KMS-11 (cell line): ENCODE data around the gene WASHC3.

Source experiments
- H2AFZ ChIP-seq: fragments of 200-600 bp; sonication (generic); 2 replicates; pipeline ENCODE4 v1.6.1; 2016; ENCODE audit warnings: antibody characterized with exemption, mixed run types, low read depth
- H3K27ac ChIP-seq: fragments of 200-600 bp; sonication (generic); 2 replicates; pipeline ENCODE4 v1.6.1; 2016; ENCODE audit warnings: mild to moderate bottlenecking, mixed run types
- H3K27me3 ChIP-seq: fragments of 200-600 bp; sonication (generic); 2 replicates; pipeline ENCODE4 v1.6.1; 2017; ENCODE audit warnings: mild to moderate bottlenecking, low read depth, mixed run types, moderate library complexity; ENCODE audit not compliant: insufficient read depth
- H3K36me3 ChIP-seq: fragments of 200-600 bp; sonication (generic); 2 replicates; pipeline ENCODE4 v1.6.1; 2017; ENCODE audit warnings: mild to moderate bottlenecking, mixed run types; ENCODE audit not compliant: insufficient read depth
- H3K4me1 ChIP-seq: fragments of 200-600 bp; sonication (generic); 2 replicates; pipeline ENCODE4 v1.6.1; 2016; ENCODE audit warnings: mild to moderate bottlenecking, low read depth, mixed run types; ENCODE audit not compliant: poor library complexity, severe bottlenecking
- H3K4me2 ChIP-seq: fragments of 200-600 bp; sonication (generic); 2 replicates; pipeline ENCODE4 v1.7.0; 2016; ENCODE audit warnings: mild to moderate bottlenecking, mixed run types
- H3K4me3 ChIP-seq: fragments of 200-600 bp; sonication (generic); IDR thresholded peaks from 2 replicates; pipeline ENCODE4 v1.6.1; 2017; ENCODE audit warnings: low read depth, low read length, mixed read lengths; ENCODE audit not compliant: insufficient read depth
- H3K79me2 ChIP-seq: fragments of 200-600 bp; sonication (generic); 2 replicates; pipeline ENCODE4 v1.6.1; 2016; ENCODE audit warnings: low read depth, mixed run types; ENCODE audit not compliant: insufficient read depth
- H3K9ac ChIP-seq: fragments of 200-600 bp; sonication (generic); 2 replicates; pipeline ENCODE4 v1.6.1; 2016; ENCODE audit warnings: mild to moderate bottlenecking, mixed run types
- H4K20me1 ChIP-seq: fragments of 200-600 bp; sonication (generic); 2 replicates; pipeline ENCODE4 v1.6.1; 2016; ENCODE audit warnings: mild to moderate bottlenecking, mixed run types; ENCODE audit not compliant: insufficient read depth
- TF ChIP-seq, protein P1 (sequence below): fragments of 200-600 bp; sonication (generic); conservative IDR thresholded peaks from 2 replicates; pipeline ENCODE4 v1.6.1; 2017; ENCODE audit warnings: low read depth, mild to moderate bottlenecking, antibody characterized with exemption, low read length, moderate library complexity, mixed read lengths

The WASHC3 gene

DNA sequence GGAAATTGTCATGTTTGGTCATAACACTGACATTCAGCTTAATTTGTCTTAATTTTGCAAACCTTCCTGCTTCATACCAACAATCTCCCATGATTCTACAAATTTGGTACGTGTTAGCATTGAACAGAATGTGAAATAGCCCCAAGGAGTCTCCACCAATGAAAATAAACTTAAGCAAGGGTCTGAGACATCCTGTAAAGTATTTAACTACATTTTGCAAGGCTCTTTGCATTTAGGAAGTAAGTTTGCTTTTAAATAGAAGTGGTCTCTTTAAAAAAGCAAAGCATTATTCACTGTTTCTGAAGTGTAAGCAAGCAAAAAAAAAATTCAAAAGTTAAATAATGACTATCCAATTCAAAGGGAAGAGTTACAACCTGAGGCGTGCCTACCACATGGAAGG, 79.9 kb downstream of the WASHC3 start:
- TF ChIP-seq, protein P1, sequence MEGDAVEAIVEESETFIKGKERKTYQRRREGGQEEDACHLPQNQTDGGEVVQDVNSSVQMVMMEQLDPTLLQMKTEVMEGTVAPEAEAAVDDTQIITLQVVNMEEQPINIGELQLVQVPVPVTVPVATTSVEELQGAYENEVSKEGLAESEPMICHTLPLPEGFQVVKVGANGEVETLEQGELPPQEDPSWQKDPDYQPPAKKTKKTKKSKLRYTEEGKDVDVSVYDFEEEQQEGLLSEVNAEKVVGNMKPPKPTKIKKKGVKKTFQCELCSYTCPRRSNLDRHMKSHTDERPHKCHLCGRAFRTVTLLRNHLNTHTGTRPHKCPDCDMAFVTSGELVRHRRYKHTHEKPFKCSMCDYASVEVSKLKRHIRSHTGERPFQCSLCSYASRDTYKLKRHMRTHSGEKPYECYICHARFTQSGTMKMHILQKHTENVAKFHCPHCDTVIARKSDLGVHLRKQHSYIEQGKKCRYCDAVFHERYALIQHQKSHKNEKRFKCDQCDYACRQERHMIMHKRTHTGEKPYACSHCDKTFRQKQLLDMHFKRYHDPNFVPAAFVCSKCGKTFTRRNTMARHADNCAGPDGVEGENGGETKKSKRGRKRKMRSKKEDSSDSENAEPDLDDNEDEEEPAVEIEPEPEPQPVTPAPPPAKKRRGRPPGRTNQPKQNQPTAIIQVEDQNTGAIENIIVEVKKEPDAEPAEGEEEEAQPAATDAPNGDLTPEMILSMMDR = no peak
- no peaks in the 10 kb centered on the region for H3K27me3 ChIP-seq
- H3K27ac ChIP-seq = no peak overlapping the region
- no peak overlapping the region for H2AFZ ChIP-seq
- H4K20me1 ChIP-seq = no peaks in the 10 kb centered on the region
- H3K4me2 ChIP-seq = no peak overlapping the region
- no peaks in the 10 kb centered on the region for H3K36me3 ChIP-seq
- no peak overlapping the region for H3K9ac ChIP-seq
- H3K79me2 ChIP-seq = no peaks in the 10 kb centered on the region
- H3K4me1 ChIP-seq = no peaks in the 10 kb centered on the region
- H3K4me3 ChIP-seq = no peak overlapping the region

DNA sequence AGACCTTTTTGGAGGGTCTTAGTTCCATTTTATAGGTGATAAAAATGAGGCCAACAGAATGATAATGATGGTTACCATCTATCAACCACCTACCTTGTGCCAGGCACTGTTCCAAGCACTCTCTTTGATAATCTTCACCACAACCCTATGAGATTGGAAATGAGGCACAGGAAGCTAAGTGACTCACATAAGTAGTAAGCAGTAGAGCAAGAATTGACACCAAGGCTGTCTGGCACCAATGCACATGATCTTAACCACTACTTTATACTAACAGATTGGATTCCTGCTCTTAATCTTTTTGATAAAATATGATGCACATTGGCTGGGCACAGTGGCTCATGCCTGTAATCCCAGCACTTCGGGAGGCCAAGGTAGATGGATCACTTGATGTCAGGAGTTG, 93.0 kb downstream of the WASHC3 start:
- peaks cover 5% of the 10 kb centered on the region for H3K4me1 ChIP-seq
- H3K9ac ChIP-seq = no peak overlapping the region
- TF ChIP-seq, protein P1 = no peak
- H2AFZ ChIP-seq = no peak overlapping the region
- no peaks in the 10 kb centered on the region for H3K36me3 ChIP-seq
- H3K79me2 ChIP-seq = no peaks in the 10 kb centered on the region
- H3K27me3 ChIP-seq = no peaks in the 10 kb centered on the region
- H3K4me3 ChIP-seq = no peak overlapping the region
- no peaks in the 10 kb centered on the region for H4K20me1 ChIP-seq
- no peak overlapping the region for H3K4me2 ChIP-seq
- H3K27ac ChIP-seq = no peak overlapping the region

DNA sequence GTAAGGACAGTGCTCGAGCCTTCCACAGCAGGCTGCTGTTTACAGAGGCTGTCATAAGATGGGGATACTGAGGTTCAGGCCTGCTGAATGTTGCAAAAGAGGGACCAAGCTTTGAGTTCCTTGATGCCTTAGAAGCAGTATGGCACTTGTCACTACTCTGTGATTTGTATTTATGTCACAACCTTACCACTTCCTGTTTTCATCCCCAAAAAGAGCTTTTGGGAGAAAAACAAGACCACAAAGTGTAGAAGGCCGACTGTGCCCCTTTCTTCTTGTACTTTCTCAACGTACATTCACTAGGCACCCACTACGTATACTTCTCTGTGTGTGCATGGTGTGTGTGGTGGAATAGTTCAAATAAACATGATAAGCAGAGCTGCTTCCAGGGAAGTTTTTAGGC, 94.3 kb downstream of the WASHC3 start:
- Histone ChIP-seq H3K27ac (no peak overlapping the region), H3K4me3 (no peak overlapping the region), H3K27me3 (no peaks in the 10 kb centered on the region), H3K79me2 (no peaks in the 10 kb centered on the region), H3K4me1 (peaks cover 5% of the 10 kb centered on the region), H3K9ac (no peak overlapping the region), H3K36me3 (no peaks in the 10 kb centered on the region), H2AFZ (no peak overlapping the region), H3K4me2 (no peak overlapping the region), H4K20me1 (no peaks in the 10 kb centered on the region)
- TF ChIP-seq, protein P1 = no peak

DNA sequence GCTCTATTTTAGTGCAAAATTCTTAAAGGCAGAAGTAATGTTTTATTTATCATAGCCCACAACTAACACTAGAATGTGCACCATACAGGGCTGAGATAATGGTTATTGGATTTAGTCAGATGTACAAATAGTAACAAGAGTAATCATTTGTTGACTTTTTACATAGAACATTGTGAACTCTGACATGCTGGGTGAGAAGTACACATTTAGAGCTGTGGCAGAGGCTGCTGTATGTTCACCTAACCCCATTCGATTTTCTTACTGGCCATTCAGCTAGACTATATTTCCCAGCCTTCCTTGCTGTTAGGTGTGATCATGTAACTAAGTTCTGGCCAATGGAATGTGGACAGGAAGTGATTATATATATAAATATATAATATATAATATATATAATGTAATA, 95.3 kb downstream of the WASHC3 start:
- Histone ChIP-seq H3K9ac (no peak overlapping the region), H3K4me1 (peaks cover 5% of the 10 kb centered on the region), H3K27me3 (no peaks in the 10 kb centered on the region), H3K79me2 (no peaks in the 10 kb centered on the region), H3K4me2 (no peak overlapping the region), H3K27ac (no peak overlapping the region), H4K20me1 (no peaks in the 10 kb centered on the region), H3K4me3 (no peak overlapping the region), H2AFZ (no peak overlapping the region), H3K36me3 (no peaks in the 10 kb centered on the region)
- TF ChIP-seq, protein P1 = no peak
